Kidney (tissue), 14 donors: ENCODE measurements around the gene DAND5. TPM values are rescaled to one million over a fixed set of nuclear protein-coding genes. Genes with fewer than 3 reads are reported as not detected.

Experiments
- DNase-seq, 5 donors: peaks; one replicate each; pipeline ENCODE4 v3.0.0-alpha.2; 2013 to 2020
- FAIRE-seq: peaks from 2 replicates; lab custom pipeline; 2012; peaks lifted over from hg19 to GRCh38; lab: Jason Lieb, UNC
- H3K27ac ChIP-seq, 2 donors: one replicate each; pipeline ENCODE4 v1.7.0; 2013; ENCODE audit warnings: low read depth in 2 of 2, low read length in 2 of 2, inconsistent platforms in 1 of 2
- H3K27me3 ChIP-seq: one replicate; pipeline ENCODE4 v1.7.1; 2013; ENCODE audit warnings: low read length, inconsistent platforms; ENCODE audit not compliant: control insufficient read depth, insufficient read depth
- H3K36me3 ChIP-seq, 3 donors: one replicate each; pipeline versions ENCODE4 v1.7.0 to v1.7.1; 2013; ENCODE audit warnings: low read length in 3 of 3, control low read depth in 1 of 3, inconsistent platforms in 1 of 3; ENCODE audit not compliant: insufficient read depth in 3 of 3, control insufficient read depth in 2 of 3
- H3K4me1 ChIP-seq, 3 donors: one replicate each; pipeline versions ENCODE4 v1.7.0 to v1.7.1; 2013; ENCODE audit warnings: low read length in 3 of 3, inconsistent platforms in 1 of 3, low read depth in 1 of 3; ENCODE audit not compliant: control insufficient read depth in 2 of 3, insufficient read depth in 2 of 3
- H3K4me3 ChIP-seq, 3 donors: one replicate each; pipeline versions ENCODE4 v1.7.0 to v1.8.1; 2013; ENCODE audit warnings: low read length in 3 of 3, control low read depth in 1 of 3, inconsistent platforms in 1 of 3
- H3K9ac ChIP-seq, 3 donors: one replicate each; pipeline versions ENCODE4 v1.7.0 to v1.7.1; 2013; ENCODE audit warnings: low read length in 3 of 3, control low read depth in 1 of 3, inconsistent platforms in 1 of 3
- H3K9me3 ChIP-seq, 3 donors: one replicate each; pipeline versions ENCODE4 v1.7.0 to v1.7.1; 2013; ENCODE audit warnings: low read length in 3 of 3, control low read depth in 1 of 3, inconsistent platforms in 1 of 3; ENCODE audit not compliant: control insufficient read depth in 2 of 3, insufficient read depth in 1 of 3
- CTCF ChIP-seq: IDR thresholded peaks from 3 replicates; pipeline ENCODE4 v1.5.1; 2012; ENCODE audit warnings: mild to moderate bottlenecking, moderate library complexity, borderline replicate concordance; ENCODE audit not compliant: insufficient read depth; ENCODE audit errors: extremely low read depth
- intact Hi-C: fragments of 100-400 bp; cut with DNase I; formaldehyde crosslinking; loops from one replicate; pipeline ENCODE4 v1.11.1; 2022
- polyA plus RNA-seq: library from polyadenylated mRNA; stranded (reverse); fragments of 350-450 nt; fragmentation: Illumina TruSeq; extraction: RNeasy Lipid Tissue Mini Kit (QIAGEN cat#74804); gene quantifications from one replicate; pipeline ENCODE4 v1.2.3, GENCODE V29; 2014; ENCODE audit warnings: low read depth, low replicate concordance; ENCODE audit not compliant: insufficient read depth
- total RNA-seq: library from RNA; stranded (reverse); fragmentation: NEBNext Ultra II Directional; extraction: Animal tissue kit (Norgen Biotek cat#: 25700); gene quantifications from one replicate; pipeline ENCODE4 v1.2.1, GENCODE V29; 2021
- donor health status: control.
- donor health status: control.
- donor health status: control.
- donor health status: control.
- donor health status: control.
- donor health status: DM: yes; HTN: yes; CAD: no.
- donor health status: Normal renal cell carcinoma (clear cell type).

Gene DAND5
- total and polyA plus RNA-seq, 2 donors from 2014 or later = not detected

GRCh38 chr19:12983091-12983490 lies 13.7 kb downstream of the DAND5 start:
- no peaks in the 10 kb centered on the region for H3K9me3 ChIP-seq
- DNase-seq = no peak
- H3K27me3 ChIP-seq = peaks cover 7% of the 10 kb centered on the region
- intact Hi-C loops = no loop called here
- H3K27ac ChIP-seq = no peak overlapping the region
- H3K4me3 ChIP-seq = peak overlapping the region in 1 of 3 donors; percentile 11
- FAIRE-seq = no peak
- peaks cover 0 to 11% (median 4%) of the 10 kb centered on the region in 3 donors for H3K4me1 ChIP-seq
- no peak for TF ChIP-seq CTCF
- no peaks in the 10 kb centered on the region for H3K36me3 ChIP-seq
- no peak overlapping the region for H3K9ac ChIP-seq

GRCh38 chr19:12983542-12984142 lies 14.3 kb downstream of the DAND5 start:
- intact Hi-C loops = no loop called here
- DNase-seq = peak; percentile 75 to 92 (median 85)
- Histone ChIP-seq H3K9me3 (no peaks in the 10 kb centered on the region), H3K4me3 (no peak overlapping the region), H3K27me3 (peaks cover 9% of the 10 kb centered on the region), H3K27ac (no peak overlapping the region), H3K4me1 (peaks cover 0 to 11% (median 4%) of the 10 kb centered on the region in 3 donors), H3K9ac (no peak overlapping the region), H3K36me3 (no peaks in the 10 kb centered on the region)
- FAIRE-seq = no peak
- peak; percentile 99 for TF ChIP-seq CTCF

- intact Hi-C loops = no loop called here
- Histone ChIP-seq H3K36me3 (no peaks in the 10 kb centered on the region), H3K27me3 (peaks cover 9% of the 10 kb centered on the region), H3K4me1 (peaks cover 0 to 11% (median 4%) of the 10 kb centered on the region in 3 donors), H3K9ac (no peak overlapping the region), H3K27ac (no peak overlapping the region), H3K4me3 (no peak overlapping the region), H3K9me3 (no peaks in the 10 kb centered on the region)
- DNase-seq (no peak), FAIRE-seq (no peak)
- no peak for TF ChIP-seq CTCF
These were observed 14.8 kb downstream of the DAND5 start for GRCh38 chr19:12984143-12984627.
